OCI-M2 (cell line): ENCODE measurements around the gene CDC42.
"Not testable (repeated sequence)": the region's sequence is repeated elsewhere in the genome, so short reads cannot be mapped to it uniquely, and the experiment has no call there.

Experiments
- DNase-seq: peaks from one replicate; lab custom pipeline; 2025; ENCODE audit not compliant: unreplicated experiment; lab: John Stamatoyannopoulos, UW

The CDC42 gene

GRCh38 chr1:22074803-22075202 is 22.3 kb downstream of the CDC42 start:
- DNase-seq, result no peak

DNA sequence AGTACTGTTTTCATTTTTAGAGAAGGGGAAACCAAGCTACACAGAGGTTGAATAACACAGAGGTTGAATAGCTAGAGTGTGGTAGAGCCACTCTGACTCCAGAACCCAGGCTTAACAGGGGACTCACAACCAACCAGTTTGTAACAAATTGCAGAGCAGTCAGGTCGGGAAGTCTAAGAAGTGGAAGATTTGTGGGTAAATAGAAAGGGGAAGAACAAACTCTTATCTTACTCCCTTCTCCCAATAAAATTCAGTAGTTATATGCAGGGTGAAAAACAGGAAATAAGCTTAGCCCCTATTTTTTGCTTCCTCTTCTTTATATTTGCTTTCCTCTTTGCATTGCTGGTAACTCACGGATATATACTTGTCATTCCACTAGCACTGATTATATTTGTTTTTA is 23.2 kb downstream of the CDC42 start:
- no peak for DNase-seq

DNA sequence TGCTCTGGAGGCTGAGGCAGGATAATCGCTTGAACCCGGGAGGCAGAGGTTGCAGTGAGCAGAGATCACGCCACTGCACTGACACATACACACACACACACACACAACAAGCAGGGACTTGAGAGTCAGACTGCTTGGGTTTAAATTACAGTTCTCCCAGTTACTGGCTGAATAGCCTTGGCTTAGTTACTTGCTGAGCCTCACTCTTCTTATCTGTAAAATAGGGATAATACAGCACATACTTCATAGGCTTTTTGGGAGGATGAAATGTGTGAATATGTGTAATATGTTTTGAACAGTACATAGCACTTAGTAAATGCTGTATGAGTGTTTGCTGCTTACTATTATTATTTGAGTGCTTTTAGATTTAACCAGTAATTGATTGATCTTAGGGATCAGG is 23.8 kb downstream of the CDC42 start:
- no peak for DNase-seq

GRCh38 chr1:22077728-22078127 is 25.2 kb downstream of the CDC42 start:
- DNase-seq, result no peak

- no peak for DNase-seq
These were observed 25.6 kb downstream of the CDC42 start for GRCh38 chr1:22078133-22078532.

DNA sequence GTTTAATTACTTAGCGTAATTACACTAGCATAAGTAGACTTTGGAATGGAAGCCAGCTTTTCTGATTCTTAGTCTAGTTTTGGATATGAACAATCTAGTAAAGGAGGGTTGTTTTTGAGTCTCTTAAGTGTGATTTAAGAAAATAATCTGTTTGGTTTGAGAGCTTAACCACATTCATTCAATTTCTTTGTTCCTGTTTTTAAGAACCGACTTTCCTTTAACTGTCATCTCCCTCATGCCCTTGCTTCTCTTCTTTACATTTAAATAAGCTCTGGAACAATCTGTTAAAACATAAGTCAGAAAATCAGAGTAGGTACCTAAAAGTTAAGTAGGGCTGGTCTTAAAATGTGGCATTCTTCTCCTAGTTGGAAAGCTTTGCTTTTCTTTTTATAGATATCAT is 27.7 kb downstream of the CDC42 start:
- no peak for DNase-seq

GRCh38 chr1:22088331-22088730 is 35.8 kb downstream of the CDC42 start:
- no peak for DNase-seq

GRCh38 chr1:22089134-22089571 is 36.6 kb downstream of the CDC42 start:
- no peak for DNase-seq

GRCh38 chr1:22089787-22090186 is 37.3 kb downstream of the CDC42 start:
- DNase-seq, result no peak

- DNase-seq, result no peak
These were observed 38.4 kb downstream of the CDC42 start for GRCh38 chr1:22090867-22091266.

- not testable (repeated sequence) for DNase-seq
These were observed 39.7 kb downstream of the CDC42 start for GRCh38 chr1:22092026-22092768.

DNA sequence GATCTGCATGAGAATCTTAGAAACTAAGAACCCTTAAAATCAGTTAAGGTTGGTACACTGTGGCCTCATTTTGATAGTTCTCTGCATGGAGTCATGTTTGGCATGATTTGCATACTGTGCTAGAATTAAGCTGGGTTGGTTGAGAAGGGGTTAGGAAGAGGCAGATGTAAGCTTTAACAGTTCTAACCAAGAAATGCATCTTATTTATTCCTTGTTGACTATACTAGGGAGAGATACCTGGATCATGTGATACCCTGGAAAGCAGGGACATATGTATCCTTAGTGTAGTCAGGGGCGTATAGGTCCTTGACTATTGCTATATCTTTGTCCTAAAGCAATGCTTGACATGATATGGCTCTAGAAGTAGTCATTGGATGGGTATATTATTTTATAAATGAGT is 41.0 kb downstream of the CDC42 start:
- DNase-seq, result no peak

- no peak for DNase-seq
These were observed 43.5 kb downstream of the CDC42 start for GRCh38 chr1:22096036-22096435.

DNA sequence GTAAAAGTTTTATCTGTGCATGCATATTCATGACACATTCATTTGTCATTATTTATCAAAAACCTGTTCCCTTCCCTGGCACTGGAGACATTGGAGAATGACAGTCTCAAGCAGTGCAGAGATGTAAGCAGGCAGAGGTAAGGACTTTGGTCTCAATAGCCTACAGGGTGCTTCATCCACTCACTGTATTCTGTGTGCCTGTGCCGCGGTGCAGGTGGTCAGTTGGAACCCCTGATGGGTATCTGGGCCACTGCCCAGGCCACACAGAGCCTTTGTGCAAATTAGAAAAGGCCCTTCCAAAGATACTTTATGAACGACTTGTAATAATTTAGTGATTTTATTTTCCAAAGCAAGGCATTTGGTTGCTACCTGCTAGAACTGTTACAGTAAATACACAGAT is 44.0 kb downstream of the CDC42 start:
- no peak for DNase-seq

DNA sequence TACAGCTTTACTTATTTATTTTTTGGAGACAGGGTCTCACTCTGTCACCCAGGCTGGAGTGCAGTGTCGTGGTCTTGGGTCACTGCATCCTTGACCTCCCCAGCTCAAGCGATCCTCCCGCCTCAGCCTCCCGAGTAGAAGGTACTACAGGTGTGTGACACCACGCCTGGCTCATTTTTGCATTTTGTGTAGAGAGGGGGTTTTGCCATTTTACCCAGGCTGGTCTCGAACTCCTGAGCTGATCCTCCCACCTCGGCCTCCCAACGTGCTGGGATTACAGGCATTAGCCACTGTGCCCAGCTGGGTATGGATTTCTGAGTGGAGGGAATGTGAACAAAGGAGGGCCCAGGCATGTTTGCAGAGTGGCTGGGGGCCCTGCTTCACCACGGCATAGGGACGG is 46.2 kb downstream of the CDC42 start:
- DNase-seq, result no peak

GRCh38 chr1:22100168-22100567 is 47.7 kb downstream of the CDC42 start:
- no peak for DNase-seq

GRCh38 chr1:22101199-22101598 is 48.7 kb downstream of the CDC42 start:
- DNase-seq, result no peak

DNA sequence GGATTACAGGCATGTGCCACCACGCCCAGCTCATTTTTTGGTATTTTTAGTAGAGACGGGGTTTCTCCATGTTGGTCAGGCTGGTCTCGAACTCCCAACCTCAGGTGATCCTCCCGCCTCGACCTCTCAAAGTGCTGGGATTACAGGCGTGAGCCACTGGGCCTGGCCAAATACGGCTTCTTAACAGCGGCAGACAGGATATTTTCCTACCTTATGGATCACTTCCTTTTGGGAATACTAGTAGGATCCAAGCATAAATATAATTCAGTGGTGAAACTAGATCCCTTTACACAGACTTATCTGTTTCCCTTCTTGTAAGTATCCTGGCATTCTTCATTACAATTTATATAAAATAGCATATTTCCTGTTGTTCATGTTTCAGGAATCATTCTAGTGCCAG is 49.5 kb downstream of the CDC42 start:
- no peak for DNase-seq

GRCh38 chr1:22102746-22103145 is 50.2 kb downstream of the CDC42 start:
- no peak for DNase-seq

GRCh38 chr1:22104094-22104493 is 51.6 kb downstream of the CDC42 start:
- no peak for DNase-seq

DNA sequence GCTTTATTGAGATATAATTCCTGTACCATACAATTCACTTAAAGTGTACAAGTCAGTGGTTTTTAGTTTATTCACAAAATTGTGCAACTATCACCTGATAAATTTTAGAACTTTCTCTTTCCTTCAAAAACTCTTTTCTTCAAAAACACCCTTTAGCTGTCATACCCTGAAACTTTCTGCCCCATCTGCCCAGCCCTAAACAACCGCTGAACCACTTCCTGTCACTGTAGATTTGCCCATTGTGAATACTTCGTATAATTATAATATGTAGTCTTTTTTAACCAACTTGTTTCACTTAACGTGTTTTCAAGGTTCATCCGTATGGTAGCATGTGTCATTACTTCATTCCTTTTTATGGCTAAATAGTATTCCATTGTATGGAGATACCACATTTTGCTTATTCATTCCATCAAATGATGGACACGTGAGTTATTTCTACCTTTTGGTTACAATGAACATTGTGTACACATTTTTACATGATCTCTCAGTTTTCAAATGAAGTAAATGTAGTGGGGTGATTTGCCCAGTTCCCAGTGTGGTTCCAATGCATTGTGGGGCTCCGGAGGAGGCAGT is 52.4 kb downstream of the CDC42 start:
- DNase-seq, result no peak

GRCh38 chr1:22105611-22106207 is 53.2 kb downstream of the CDC42 start:
- DNase-seq, result peak; percentile 23

DNA sequence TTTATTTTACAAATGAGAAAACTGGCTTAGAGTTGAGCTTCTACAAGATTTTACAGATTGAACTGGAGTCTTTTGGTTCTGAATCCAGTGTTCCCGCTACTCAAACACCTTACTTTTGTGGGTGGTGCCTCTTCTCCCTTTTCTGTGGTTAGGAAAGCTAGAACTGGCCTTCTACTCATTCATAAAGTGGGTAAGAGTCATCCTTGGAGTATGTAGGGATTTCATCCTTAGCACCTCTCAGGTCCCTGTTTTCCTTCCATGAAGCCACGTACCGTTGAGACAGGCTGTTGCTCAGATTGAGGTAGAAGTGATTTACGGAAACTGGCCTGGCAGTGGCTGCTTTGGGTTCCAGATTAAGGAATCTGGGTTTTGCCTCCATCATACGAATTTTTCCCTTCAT is 54.6 kb downstream of the CDC42 start:
- DNase-seq, result no peak
